A549 treated with RU486 at 1 μM for 4 hours (cell line): ENCODE data around the gene USP2. TPM values are rescaled to one million over a fixed set of nuclear protein-coding genes. Genes with fewer than 3 reads are reported as not detected.

ENCODE experiments used
- total RNA-seq: library from RNA; stranded (reverse); fragments of 200-300 nt; extraction: Qiagen RNA extraction; gene quantifications from 5 replicates; pipeline ENCODE4 v1.2.3, GENCODE V29; 2022; ENCODE audit warnings: low read depth

USP2 gene
- 0.18 to 0.62 TPM (median 0.28 TPM) in 5 replicates for total RNA-seq

GRCh38 chr11:119381181-119381988 is at the start of gene USP2:
Gene USP2 (minus strand): TSS chr11:119381690. CDS start chr11:119373480, 8,210 bp downstream.

GRCh38 chr11:119422809-119423508 is 41.5 kb upstream of the USP2 start, which contains the start of gene THY1:
Gene THY1 (minus strand): TSS chr11:119423172. CDS start chr11:119420905, 2,267 bp downstream.

GRCh38 chr11:119346605-119347004 is 34.9 kb downstream of the USP2 start, which contains the start of gene MFRP:
Gene MFRP (minus strand): TSS chr11:119346705. CDS start chr11:119346513, 192 bp downstream.

GRCh38 chr11:119340335-119341221 is 40.9 kb downstream of the USP2 start, which contains the start of gene C1QTNF5:
Gene C1QTNF5 (minus strand): TSS chr11:119340883. CDS start chr11:119340397, 486 bp downstream.

GRCh38 chr11:119334174-119334930 is 47.1 kb downstream of the USP2 start, which contains the start of gene RNF26:
Gene RNF26 (plus strand): TSS chr11:119334527. CDS start chr11:119335123, 596 bp downstream.

GRCh38 chr11:119316729-119317591 is 64.5 kb downstream of the USP2 start, which contains the start of gene MCAM:
Gene MCAM (minus strand): TSS chr11:119317130. CDS start chr11:119317101, 29 bp downstream.

Other genes starting within 250 kb of the USP2 start
- gene ABCG4, start 232.6 kb downstream of the USP2 start, total RNA-seq, result 0.18 to 0.37 TPM (median 0.21 TPM) in 5 replicates
- gene NLRX1, start 213.0 kb downstream of the USP2 start, total RNA-seq, result 7.5 to 12.3 TPM (median 10.4 TPM) in 5 replicates
- gene NHERF4, start 196.2 kb downstream of the USP2 start, total RNA-seq, result 0.13 to 0.47 TPM (median 0.21 TPM) in 3 of 5 replicates, not detected in the others
- 5.5 to 9.3 TPM (median 9.0 TPM) in 5 replicates for gene CBL, start 175.4 kb downstream of the USP2 start, total RNA-seq
- gene MCAM, start 64.6 kb downstream of the USP2 start, total RNA-seq, result 9.4 to 11.7 TPM (median 10.6 TPM) in 5 replicates
- 27.6 to 41.9 TPM (median 37.2 TPM) in 5 replicates for gene RNF26, start 47.2 kb downstream of the USP2 start, total RNA-seq
- not detected in 5 replicates for gene C1QTNF5, start 40.8 kb downstream of the USP2 start, total RNA-seq
- not detected in 5 replicates for gene MFRP, start 35.0 kb downstream of the USP2 start, total RNA-seq
- gene THY1, start 41.5 kb upstream of the USP2 start, total RNA-seq, result 12.0 to 18.2 TPM (median 12.7 TPM) in 5 replicates